ENCODE measurements around the gene CREB3L4. TPM values are rescaled to one million over a fixed set of nuclear protein-coding genes. Genes with fewer than 3 reads are reported as not detected.

Gene CREB3L4
- total and polyA plus RNA-seq, 11 donors = 2.5 to 7.2 (median 4.7) TPM

DNA sequence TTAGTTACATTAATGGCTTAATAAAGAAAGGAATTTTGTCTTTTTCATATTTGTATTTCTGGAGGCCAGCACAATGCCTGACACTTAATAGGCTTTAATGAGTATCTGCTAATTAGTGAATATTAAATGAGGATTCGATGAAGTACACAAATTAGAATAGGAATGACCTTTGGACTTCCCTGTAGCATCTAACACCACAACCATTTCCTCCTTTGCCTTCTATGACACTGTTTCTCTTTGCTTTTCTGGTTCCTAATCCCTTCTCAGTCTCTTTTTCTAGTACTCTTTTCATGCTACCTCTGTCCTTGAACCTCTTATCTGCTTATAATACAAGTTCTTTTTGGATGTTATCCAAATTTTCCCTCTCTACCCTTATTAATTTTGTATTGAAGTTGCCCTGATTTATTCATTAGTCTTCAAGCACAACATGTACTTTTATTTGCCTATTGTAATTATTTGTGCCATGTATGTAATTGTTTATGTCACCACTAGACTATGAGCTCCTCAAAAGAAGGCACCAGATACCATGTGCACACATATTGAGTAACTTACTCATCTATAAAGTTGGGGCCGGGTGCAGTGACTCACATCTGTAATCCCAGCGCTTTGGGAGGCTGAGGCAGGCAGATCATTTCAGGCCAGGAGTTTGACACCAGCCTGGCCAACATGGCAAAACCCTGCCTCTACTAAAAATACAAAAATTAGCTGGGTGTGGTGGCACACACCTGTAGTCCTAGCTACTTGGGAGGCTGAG, 46.6 kb downstream of the CREB3L4 start:
- no peak overlapping the region for H3K4me3 ChIP-seq

DNA sequence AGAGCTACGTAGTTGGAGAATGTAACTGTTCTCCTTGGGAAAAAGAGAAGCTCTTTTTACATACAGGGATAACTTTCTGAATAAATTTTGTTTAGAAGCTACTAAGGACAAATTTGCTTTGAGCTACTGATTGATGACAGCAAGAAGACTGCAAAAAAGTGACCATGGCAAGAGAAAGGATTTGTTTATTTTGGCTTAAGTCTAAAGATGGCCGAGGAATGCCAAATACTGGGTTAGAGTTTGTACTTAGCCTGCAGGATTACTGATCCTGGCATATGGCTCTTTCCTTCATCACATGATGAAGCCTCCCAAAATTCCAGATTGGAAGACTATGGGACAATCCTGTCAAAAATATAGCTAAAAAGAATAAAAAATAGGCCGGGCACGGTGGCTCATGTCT, 51.6 kb downstream of the CREB3L4 start:
- 80 to 86% (median 83%) methylated on average over 4 of the region's 4 CpGs for WGBS, 4 donors

More for the DNA sequence above, 46.6 kb downstream of the CREB3L4 start:
- no peak for TF ChIP-seq POLR2A (IDR thresholded peaks at IDR 0.05)
- TF ChIP-seq, protein P1, sequence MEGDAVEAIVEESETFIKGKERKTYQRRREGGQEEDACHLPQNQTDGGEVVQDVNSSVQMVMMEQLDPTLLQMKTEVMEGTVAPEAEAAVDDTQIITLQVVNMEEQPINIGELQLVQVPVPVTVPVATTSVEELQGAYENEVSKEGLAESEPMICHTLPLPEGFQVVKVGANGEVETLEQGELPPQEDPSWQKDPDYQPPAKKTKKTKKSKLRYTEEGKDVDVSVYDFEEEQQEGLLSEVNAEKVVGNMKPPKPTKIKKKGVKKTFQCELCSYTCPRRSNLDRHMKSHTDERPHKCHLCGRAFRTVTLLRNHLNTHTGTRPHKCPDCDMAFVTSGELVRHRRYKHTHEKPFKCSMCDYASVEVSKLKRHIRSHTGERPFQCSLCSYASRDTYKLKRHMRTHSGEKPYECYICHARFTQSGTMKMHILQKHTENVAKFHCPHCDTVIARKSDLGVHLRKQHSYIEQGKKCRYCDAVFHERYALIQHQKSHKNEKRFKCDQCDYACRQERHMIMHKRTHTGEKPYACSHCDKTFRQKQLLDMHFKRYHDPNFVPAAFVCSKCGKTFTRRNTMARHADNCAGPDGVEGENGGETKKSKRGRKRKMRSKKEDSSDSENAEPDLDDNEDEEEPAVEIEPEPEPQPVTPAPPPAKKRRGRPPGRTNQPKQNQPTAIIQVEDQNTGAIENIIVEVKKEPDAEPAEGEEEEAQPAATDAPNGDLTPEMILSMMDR (IDR thresholded peaks at IDR 0.05) = no peak
- DNase-seq = no peak
- Histone ChIP-seq H3K27ac (no peak overlapping the region), H3K9me3 (no peaks in the 10 kb centered on the region), H3K36me3 (no peaks in the 10 kb centered on the region), H3K27me3 (no peaks in the 10 kb centered on the region), H3K4me1 (no peaks in the 10 kb centered on the region)
- no peak for ATAC-seq
- intact Hi-C loops (cut with DNase I) = no loop called here
- 84 to 90% (median 88%) methylated on average over 3 of the region's 3 CpGs for WGBS, 4 donors

DNA sequence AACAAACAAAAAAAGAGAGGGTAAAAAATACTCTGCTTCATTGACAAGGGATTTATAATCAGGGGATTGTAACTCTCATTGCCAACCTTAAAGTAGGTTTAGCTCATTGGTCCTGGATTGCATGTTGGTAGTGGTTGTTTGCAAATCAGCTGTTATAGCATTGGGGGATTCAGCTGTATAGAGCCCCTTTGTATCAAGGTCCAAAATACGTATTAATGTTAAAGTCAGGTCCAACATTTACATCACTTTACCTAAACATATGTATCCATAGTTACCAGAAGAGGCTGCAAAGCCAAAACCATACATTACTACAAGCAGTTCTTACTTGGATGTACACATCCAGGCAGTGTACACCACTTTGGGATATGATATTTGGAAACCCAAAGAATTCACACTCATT, 52.2 kb downstream of the CREB3L4 start:
- DNase-seq = no peak
- Histone ChIP-seq H3K36me3 (no peaks in the 10 kb centered on the region), H3K4me1 (no peaks in the 10 kb centered on the region), H3K27me3 (no peaks in the 10 kb centered on the region), H3K27ac (no peak overlapping the region), H3K9me3 (no peaks in the 10 kb centered on the region), H3K4me3 (no peak overlapping the region)
- no peak for TF ChIP-seq POLR2A (IDR thresholded peaks at IDR 0.05)
- TF ChIP-seq, protein P1 (IDR thresholded peaks at IDR 0.05) = no peak
- no peak for ATAC-seq
- 89 to 100% (median 94%) methylated on average over 1 of the region's 1 CpG for WGBS, 4 donors
- intact Hi-C loops (cut with DNase I) = no loop called here

More for the DNA sequence above, 51.6 kb downstream of the CREB3L4 start:
- ATAC-seq (no peak), DNase-seq (no peak)
- intact Hi-C loops (cut with DNase I) = no loop called here
- TF ChIP-seq, protein P1 (IDR thresholded peaks at IDR 0.05) = no peak
- no peaks in the 10 kb centered on the region for H3K36me3 ChIP-seq
- no peaks in the 10 kb centered on the region for H3K4me1 ChIP-seq
- no peaks in the 10 kb centered on the region for H3K9me3 ChIP-seq
- H3K4me3 ChIP-seq = no peak overlapping the region
- no peaks in the 10 kb centered on the region for H3K27me3 ChIP-seq
- no peak overlapping the region for H3K27ac ChIP-seq

Small RNA genes within 50 kb of the gene (microRNA-seq; reads per million reads assigned to microRNA genes)
- gene MIR6737 = 0.32 to 0.77 (median 0.61) reads per million in 4 donors

Other genes with a start within 250 kb of the CREB3L4 start
- gene INTS3, start 239.9 kb upstream of the CREB3L4 start, total RNA-seq = 10 to 100 TPM; 19.6 to 33.2 (median 30.7) TPM
- 10 to 100 TPM; 21.9 to 41.8 TPM for gene INTS3, start 239.9 kb upstream of the CREB3L4 start, polyA plus RNA-seq
- gene SLC27A3, start 192.5 kb upstream of the CREB3L4 start, total RNA-seq = 10 to 100 TPM in 5 of 9 donors, 1 to 10 TPM in 4; 7.9 to 37.1 (median 10.3) TPM
- gene SLC27A3, start 192.5 kb upstream of the CREB3L4 start, polyA plus RNA-seq = 10 to 100 TPM; 18.4 to 29.4 TPM
- 10 to 100 TPM; 18.1 to 53.9 (median 46.2) TPM for gene GATAD2B, start 44.9 kb upstream of the CREB3L4 start, total RNA-seq
- gene GATAD2B, start 44.9 kb upstream of the CREB3L4 start, polyA plus RNA-seq = 1 to 10 TPM; 5.6 to 8.8 TPM
- 10 to 100 TPM; 30.5 to 60.7 (median 40.8) TPM for gene DENND4B, start 21.2 kb upstream of the CREB3L4 start, total RNA-seq
- 10 to 100 TPM; 36.7 to 41.5 TPM for gene DENND4B, start 21.2 kb upstream of the CREB3L4 start, polyA plus RNA-seq
- 10 to 100 TPM; 11.0 to 27.8 (median 18.8) TPM for gene CRTC2, start 9.3 kb upstream of the CREB3L4 start, total RNA-seq
- gene CRTC2, start 9.3 kb upstream of the CREB3L4 start, polyA plus RNA-seq = 10 to 100 TPM; 21.4 to 25.4 TPM
- gene SLC39A1, start 4.4 kb upstream of the CREB3L4 start, total RNA-seq = 10 to 100 TPM; 31.6 to 83.9 (median 48.4) TPM
- 100 to 1,000 TPM in 1 of 2 donors, 10 to 100 TPM in 1; 32.5 to 163 TPM for gene SLC39A1, start 4.4 kb upstream of the CREB3L4 start, polyA plus RNA-seq
- 100 to 1,000 TPM in 3 of 9 donors, 10 to 100 TPM in 6; 55.0 to 175 (median 79.5) TPM for gene JTB, start 9.8 kb downstream of the CREB3L4 start, total RNA-seq
- 100 to 1,000 TPM in 1 of 2 donors, 10 to 100 TPM in 1; 87.4 to 222 TPM for gene JTB, start 9.8 kb downstream of the CREB3L4 start, polyA plus RNA-seq
- gene RAB13, start 18.4 kb downstream of the CREB3L4 start, total RNA-seq = 10 to 100 TPM; 18.2 to 97.6 (median 49.3) TPM
- gene RAB13, start 18.4 kb downstream of the CREB3L4 start, polyA plus RNA-seq = 100 to 1,000 TPM in 1 of 2 donors, 10 to 100 TPM in 1; 79.5 to 107 TPM
- 1,000 to 10,000 TPM in 1 of 9 donors, 100 to 1,000 TPM in 8; 537 to 1,013 (median 772) TPM for gene RPS27, start 22.9 kb downstream of the CREB3L4 start, total RNA-seq
- gene RPS27, start 22.9 kb downstream of the CREB3L4 start, polyA plus RNA-seq = 1,000 to 10,000 TPM; 3,213 to 7,204 TPM
- gene NUP210L, start 187.2 kb downstream of the CREB3L4 start, total RNA-seq = under 1 TPM in 3 of 9 donors, not detected in 6; 0.04 to 0.31 (median 0.05) TPM
- gene NUP210L, start 187.2 kb downstream of the CREB3L4 start, polyA plus RNA-seq = not detected
- 100 to 1,000 TPM in 7 of 9 donors, 10 to 100 TPM in 2; 76.5 to 259 (median 120) TPM for gene TPM3, start 224.2 kb downstream of the CREB3L4 start, total RNA-seq
- 100 to 1,000 TPM; 101 to 163 TPM for gene TPM3, start 224.2 kb downstream of the CREB3L4 start, polyA plus RNA-seq
- not detected for gene CFAP141, start 238.4 kb downstream of the CREB3L4 start, total RNA-seq
- not detected for gene CFAP141, start 238.4 kb downstream of the CREB3L4 start, polyA plus RNA-seq